HepG2 (cell line): ENCODE data around the gene CPSF7. TPM values are rescaled to one million over a fixed set of nuclear protein-coding genes. Genes with fewer than 3 reads are reported as not detected.
A peak's percentile ranks its signal among the peaks of the same experiment; 100 is the strongest.

Source experiments
- CREM ChIP-seq, 2 experiments: sonication (generic) in 1 of 2; formaldehyde crosslinking in 1 of 2; IDR thresholded peaks; 2 replicates each; pipeline versions ENCODE4 v1.4.0 to v1.6.1; 2016 to 2020; ENCODE audit warnings: antibody characterized with exemption in 1 of 2, mild to moderate bottlenecking in 1 of 2, missing genetic modification reagents in 1 of 2
- IRX3 ChIP-seq: sonication (generic); formaldehyde crosslinking; IDR thresholded peaks from 2 replicates; pipeline ENCODE4 v1.8.1; 2023; ENCODE audit warnings: mild to moderate bottlenecking, low read depth, missing genetic modification reagents, borderline replicate concordance
- MAFG ChIP-seq: sonication (generic); formaldehyde crosslinking; IDR thresholded peaks from 2 replicates; pipeline ENCODE4 v1.5.1; 2020; ENCODE audit warnings: mild to moderate bottlenecking, missing genetic modification reagents
- MEIS1 ChIP-seq: sonication (generic); formaldehyde crosslinking; IDR thresholded peaks from 2 replicates; pipeline ENCODE4 v1.9.0; 2021; ENCODE audit warnings: mild to moderate bottlenecking, missing genetic modification reagents, moderate library complexity, borderline replicate concordance
- NFKBIZ ChIP-seq: IDR thresholded peaks from 2 replicates; pipeline ENCODE4 v1.6.1; 2018; ENCODE audit warnings: missing genetic modification reagents, missing compliant biosample characterization
- RARG ChIP-seq: sonication (generic); formaldehyde crosslinking; IDR thresholded peaks from 2 replicates; pipeline ENCODE4 v1.4.0; 2020; ENCODE audit warnings: low read depth, mild to moderate bottlenecking, missing genetic modification reagents
- ZNF121 ChIP-seq: sonication (generic); formaldehyde crosslinking; IDR thresholded peaks from 2 replicates; pipeline ENCODE4 v1.5.0; 2020; ENCODE audit warnings: mild to moderate bottlenecking, missing genetic modification reagents
- ZNF558 ChIP-seq: sonication (generic); formaldehyde crosslinking; IDR thresholded peaks from 2 replicates; pipeline ENCODE4 v1.9.0; 2022; ENCODE audit warnings: mild to moderate bottlenecking, missing genetic modification reagents, borderline replicate concordance
- ZNF788 ChIP-seq: sonication (generic); formaldehyde crosslinking; IDR thresholded peaks from 2 replicates; pipeline ENCODE4 v1.5.0; 2020; ENCODE audit warnings: mild to moderate bottlenecking, missing genetic modification reagents, borderline replicate concordance
- polyA plus RNA-seq, 8 experiments: library from polyadenylated mRNA; depleted of rRNA in 3 of 8; stranded (reverse) in 7 of 8; unstranded in 1 of 8; fragments of >200 nt; fragmentation: Illumina TruSeq in 4 of 8; extraction: Trizol in 4 of 8; gene quantifications; 2 replicates each; pipeline versions ENCODE4 v1.2.1 to v1.2.3, GENCODE V29; 2011 to 2016; ENCODE audit warnings: low read depth in 4 of 8, missing spikeins in 1 of 8, mixed read lengths in 1 of 8; ENCODE audit not compliant: insufficient read depth in 1 of 8
- total RNA-seq, 5 experiments: library from RNA; depleted of rRNA; stranded (reverse); fragments of >200 nt; fragmentation: Illumina TruSeq; extraction: Trizol; gene quantifications; 2 replicates each; pipeline ENCODE4 v1.2.3, GENCODE V29; 2016; ENCODE audit warnings: low read depth in 1 of 5
- TF ChIP-seq, protein P1 (sequence below): sonication (generic); formaldehyde crosslinking; IDR thresholded peaks from 2 replicates; pipeline ENCODE4 v1.5.0; 2020; ENCODE audit warnings: mild to moderate bottlenecking, missing genetic modification reagents
- TF ChIP-seq, protein P2 (sequence below): sonication (generic); formaldehyde crosslinking; IDR thresholded peaks from 2 replicates; pipeline ENCODE4 v1.5.0; 2020; ENCODE audit warnings: mild to moderate bottlenecking, missing genetic modification reagents, borderline replicate concordance
- TF ChIP-seq, protein P3 (sequence below): sonication (generic); formaldehyde crosslinking; IDR thresholded peaks from 2 replicates; pipeline ENCODE4 v1.5.0; 2020; ENCODE audit warnings: missing genetic modification reagents

The CPSF7 gene
- total and polyA plus RNA-seq, 2 of the 13 experiments (the other 11 are each of a cell fraction or from before 2014, with no cell fraction given) = 34.1 to 36.8 TPM

DNA sequence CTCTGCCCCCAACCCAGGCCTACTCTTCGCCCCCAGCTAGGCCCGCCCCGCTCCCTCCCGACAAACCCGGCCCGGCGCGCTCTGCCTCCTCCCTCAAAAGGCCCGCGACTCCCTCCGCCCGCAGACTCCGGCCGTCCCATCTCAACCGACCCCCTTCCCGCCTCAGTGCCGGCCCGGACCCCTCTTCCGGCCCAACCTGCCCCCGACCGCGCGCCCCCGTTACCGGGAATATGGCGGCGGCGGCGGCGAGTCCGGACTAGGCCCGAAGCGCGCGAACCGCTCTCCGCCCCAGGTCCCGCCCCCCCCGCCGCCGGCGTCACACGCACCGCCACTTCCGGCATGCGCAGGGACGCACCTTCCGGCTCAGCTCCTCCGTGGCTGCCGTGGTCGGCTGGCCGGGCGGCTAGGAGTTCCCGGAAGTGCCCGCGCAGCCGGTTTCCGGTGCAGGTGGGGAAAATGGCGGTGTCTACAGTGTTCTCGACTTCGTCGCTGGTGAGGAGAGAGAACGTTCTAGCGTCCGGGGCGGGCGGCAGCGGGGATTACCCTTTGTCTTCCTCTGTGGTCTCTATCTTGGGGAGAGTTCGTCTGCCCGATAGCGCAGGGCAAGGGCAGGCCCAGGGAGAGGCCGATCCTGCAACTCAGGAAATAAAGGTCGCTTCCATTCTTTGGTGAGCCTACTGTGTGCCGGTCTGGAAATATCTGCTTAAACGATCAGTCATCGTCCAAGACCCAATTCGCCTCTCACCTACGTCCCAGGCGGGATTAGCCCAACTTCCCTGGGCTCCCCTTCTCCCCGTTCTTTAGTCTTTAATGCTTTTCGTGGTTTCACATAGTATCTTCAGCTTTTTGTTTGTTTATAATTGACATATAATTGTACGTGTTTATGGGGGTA, at the start of gene CPSF7, which contains the start of gene SDHAF2 (continued):
- TF ChIP-seq, protein P1, sequence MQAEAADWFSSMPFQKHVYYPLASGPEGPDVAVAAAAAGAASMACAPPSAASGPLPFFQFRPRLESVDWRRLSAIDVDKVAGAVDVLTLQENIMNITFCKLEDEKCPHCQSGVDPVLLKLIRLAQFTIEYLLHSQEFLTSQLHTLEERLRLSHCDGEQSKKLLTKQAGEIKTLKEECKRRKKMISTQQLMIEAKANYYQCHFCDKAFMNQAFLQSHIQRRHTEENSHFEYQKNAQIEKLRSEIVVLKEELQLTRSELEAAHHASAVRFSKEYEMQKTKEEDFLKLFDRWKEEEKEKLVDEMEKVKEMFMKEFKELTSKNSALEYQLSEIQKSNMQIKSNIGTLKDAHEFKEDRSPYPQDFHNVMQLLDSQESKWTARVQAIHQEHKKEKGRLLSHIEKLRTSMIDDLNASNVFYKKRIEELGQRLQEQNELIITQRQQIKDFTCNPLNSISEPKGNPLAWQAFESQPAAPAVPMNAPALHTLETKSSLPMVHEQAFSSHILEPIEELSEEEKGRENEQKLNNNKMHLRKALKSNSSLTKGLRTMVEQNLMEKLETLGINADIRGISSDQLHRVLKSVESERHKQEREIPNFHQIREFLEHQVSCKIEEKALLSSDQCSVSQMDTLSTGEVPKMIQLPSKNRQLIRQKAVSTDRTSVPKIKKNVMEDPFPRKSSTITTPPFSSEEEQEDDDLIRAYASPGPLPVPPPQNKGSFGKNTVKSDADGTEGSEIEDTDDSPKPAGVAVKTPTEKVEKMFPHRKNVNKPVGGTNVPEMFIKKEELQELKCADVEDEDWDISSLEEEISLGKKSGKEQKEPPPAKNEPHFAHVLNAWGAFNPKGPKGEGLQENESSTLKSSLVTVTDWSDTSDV (CRISPR knock-in tag) = 0 out of 2 replicates have a peak, but pooled peaks have one; percentile 17
- peak; percentile 85; the same call in 1 of the 2 replicates for TF ChIP-seq ZNF558 (CRISPR knock-in tag)
- no peak for TF ChIP-seq ZNF121 (CRISPR knock-in tag)
- peak; percentile 65; the same call in 1 of the 2 replicates for TF ChIP-seq ZNF788 (CRISPR knock-in tag)
- TF ChIP-seq NFKBIZ (CRISPR knock-in tag) = no peak
- peak; percentile 22; the same call in 1 of the 2 replicates for TF ChIP-seq IRX3 (CRISPR knock-in tag)
- TF ChIP-seq CREM (IDR thresholded peaks at IDR 0.05) = peak; percentile 70
- TF ChIP-seq CREM (CRISPR knock-in tag; IDR thresholded peaks at IDR 0.05) = no peak
- TF ChIP-seq RARG (CRISPR knock-in tag) = no peak; the same call in 1 of the 2 replicates
- TF ChIP-seq, protein P2, sequence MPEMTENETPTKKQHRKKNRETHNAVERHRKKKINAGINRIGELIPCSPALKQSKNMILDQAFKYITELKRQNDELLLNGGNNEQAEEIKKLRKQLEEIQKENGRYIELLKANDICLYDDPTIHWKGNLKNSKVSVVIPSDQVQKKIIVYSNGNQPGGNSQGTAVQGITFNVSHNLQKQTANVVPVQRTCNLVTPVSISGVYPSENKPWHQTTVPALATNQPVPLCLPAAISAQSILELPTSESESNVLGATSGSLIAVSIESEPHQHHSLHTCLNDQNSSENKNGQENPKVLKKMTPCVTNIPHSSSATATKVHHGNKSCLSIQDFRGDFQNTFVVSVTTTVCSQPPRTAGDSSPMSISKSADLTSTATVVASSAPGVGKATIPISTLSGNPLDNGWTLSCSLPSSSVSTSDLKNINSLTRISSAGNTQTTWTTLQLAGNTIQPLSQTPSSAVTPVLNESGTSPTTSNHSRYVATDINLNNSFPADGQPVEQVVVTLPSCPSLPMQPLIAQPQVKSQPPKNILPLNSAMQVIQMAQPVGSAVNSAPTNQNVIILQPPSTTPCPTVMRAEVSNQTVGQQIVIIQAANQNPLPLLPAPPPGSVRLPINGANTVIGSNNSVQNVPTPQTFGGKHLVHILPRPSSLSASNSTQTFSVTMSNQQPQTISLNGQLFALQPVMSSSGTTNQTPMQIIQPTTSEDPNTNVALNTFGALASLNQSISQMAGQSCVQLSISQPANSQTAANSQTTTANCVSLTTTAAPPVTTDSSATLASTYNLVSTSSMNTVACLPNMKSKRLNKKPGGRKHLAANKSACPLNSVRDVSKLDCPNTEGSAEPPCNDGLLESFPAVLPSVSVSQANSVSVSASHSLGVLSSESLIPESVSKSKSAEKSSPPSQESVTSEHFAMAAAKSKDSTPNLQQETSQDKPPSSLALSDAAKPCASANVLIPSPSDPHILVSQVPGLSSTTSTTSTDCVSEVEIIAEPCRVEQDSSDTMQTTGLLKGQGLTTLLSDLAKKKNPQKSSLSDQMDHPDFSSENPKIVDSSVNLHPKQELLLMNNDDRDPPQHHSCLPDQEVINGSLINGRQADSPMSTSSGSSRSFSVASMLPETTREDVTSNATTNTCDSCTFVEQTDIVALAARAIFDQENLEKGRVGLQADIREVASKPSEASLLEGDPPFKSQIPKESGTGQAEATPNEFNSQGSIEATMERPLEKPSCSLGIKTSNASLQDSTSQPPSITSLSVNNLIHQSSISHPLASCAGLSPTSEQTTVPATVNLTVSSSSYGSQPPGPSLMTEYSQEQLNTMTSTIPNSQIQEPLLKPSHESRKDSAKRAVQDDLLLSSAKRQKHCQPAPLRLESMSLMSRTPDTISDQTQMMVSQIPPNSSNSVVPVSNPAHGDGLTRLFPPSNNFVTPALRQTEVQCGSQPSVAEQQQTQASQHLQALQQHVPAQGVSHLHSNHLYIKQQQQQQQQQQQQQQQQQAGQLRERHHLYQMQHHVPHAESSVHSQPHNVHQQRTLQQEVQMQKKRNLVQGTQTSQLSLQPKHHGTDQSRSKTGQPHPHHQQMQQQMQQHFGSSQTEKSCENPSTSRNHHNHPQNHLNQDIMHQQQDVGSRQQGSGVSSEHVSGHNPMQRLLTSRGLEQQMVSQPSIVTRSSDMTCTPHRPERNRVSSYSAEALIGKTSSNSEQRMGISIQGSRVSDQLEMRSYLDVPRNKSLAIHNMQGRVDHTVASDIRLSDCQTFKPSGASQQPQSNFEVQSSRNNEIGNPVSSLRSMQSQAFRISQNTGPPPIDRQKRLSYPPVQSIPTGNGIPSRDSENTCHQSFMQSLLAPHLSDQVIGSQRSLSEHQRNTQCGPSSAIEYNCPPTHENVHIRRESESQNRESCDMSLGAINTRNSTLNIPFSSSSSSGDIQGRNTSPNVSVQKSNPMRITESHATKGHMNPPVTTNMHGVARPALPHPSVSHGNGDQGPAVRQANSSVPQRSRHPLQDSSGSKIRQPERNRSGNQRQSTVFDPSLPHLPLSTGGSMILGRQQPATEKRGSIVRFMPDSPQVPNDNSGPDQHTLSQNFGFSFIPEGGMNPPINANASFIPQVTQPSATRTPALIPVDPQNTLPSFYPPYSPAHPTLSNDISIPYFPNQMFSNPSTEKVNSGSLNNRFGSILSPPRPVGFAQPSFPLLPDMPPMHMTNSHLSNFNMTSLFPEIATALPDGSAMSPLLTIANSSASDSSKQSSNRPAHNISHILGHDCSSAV (CRISPR knock-in tag) = no peak
- TF ChIP-seq, protein P3, sequence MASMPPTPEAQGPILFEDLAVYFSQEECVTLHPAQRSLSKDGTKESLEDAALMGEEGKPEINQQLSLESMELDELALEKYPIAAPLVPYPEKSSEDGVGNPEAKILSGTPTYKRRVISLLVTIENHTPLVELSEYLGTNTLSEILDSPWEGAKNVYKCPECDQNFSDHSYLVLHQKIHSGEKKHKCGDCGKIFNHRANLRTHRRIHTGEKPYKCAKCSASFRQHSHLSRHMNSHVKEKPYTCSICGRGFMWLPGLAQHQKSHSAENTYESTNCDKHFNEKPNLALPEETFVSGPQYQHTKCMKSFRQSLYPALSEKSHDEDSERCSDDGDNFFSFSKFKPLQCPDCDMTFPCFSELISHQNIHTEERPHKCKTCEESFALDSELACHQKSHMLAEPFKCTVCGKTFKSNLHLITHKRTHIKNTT (CRISPR knock-in tag) = no peak
- no peak for TF ChIP-seq MAFG (CRISPR knock-in tag)
- no peak for TF ChIP-seq MEIS1 (CRISPR knock-in tag)
